Activated B cell treated with CpG ODN at 0.5 μM for 24 hours (primary cell): ENCODE results near the gene MED29. TPM values are rescaled to one million over a fixed set of nuclear protein-coding genes. Genes with fewer than 3 reads are reported as not detected.

ENCODE experiments used
- ATAC-seq: fragments of 200-7000 bp; cut with Tn5 transposase; one replicate; pipeline ENCODE4 v1.10.0; 2021; ENCODE audit warnings: low read depth, mild to moderate bottlenecking, moderate library complexity
- CTCF ChIA-PET: fragments of 350-600 bp; sonication (Branson Sonifier 250); formaldehyde crosslinking; loops from one replicate; lab custom pipeline; 2021; ENCODE audit warnings: antibody characterized with exemption; lab: Charles Lee
- POLR2A ChIA-PET: fragments of 350-600 bp; sonication (Branson Sonifier 250); formaldehyde crosslinking; loops from one replicate; lab custom pipeline; 2021; ENCODE audit warnings: antibody characterized with exemption; lab: Charles Lee
- DNase-seq: peaks from one replicate; pipeline ENCODE4 v3.0.0; 2022
- H3K27ac Mint-ChIP-seq: one replicate; pipeline ENCODE4 v1.8.0; 2020; ENCODE audit warnings: mixed read lengths
- H3K27me3 Mint-ChIP-seq: one replicate; pipeline ENCODE4 v1.8.0; 2021; ENCODE audit warnings: mixed read lengths
- H3K36me3 Mint-ChIP-seq: one replicate; pipeline ENCODE4 v1.8.0; 2021; ENCODE audit warnings: low read depth, mixed read lengths
- H3K4me1 Mint-ChIP-seq: one replicate; pipeline ENCODE4 v1.8.0; 2021; ENCODE audit warnings: mixed read lengths
- H3K4me3 Mint-ChIP-seq: one replicate; pipeline ENCODE4 v1.8.0; 2020; ENCODE audit warnings: mild to moderate bottlenecking, mixed read lengths
- H3K9me3 Mint-ChIP-seq: one replicate; pipeline ENCODE4 v1.8.0; 2020; ENCODE audit warnings: mixed read lengths
- intact Hi-C: fragments of 100-400 bp; cut with micrococcal nuclease; formaldehyde crosslinking; loops from one replicate; pipeline ENCODE4 v1.15.1; 2024
- total RNA-seq: library from RNA; stranded (reverse); gene quantifications from 2 replicates; pipeline ENCODE4 v1.2.3, GENCODE V29; 2022
- TF ChIP-seq, protein P1 (sequence below): fragments of 200-600 bp; IDR thresholded peaks from one replicate; pipeline ENCODE4 v1.8.0; 2022; ENCODE audit warnings: antibody characterized with exemption, mild to moderate bottlenecking

The MED29 gene
- total RNA-seq, 1 donor from 2014 or later: 39.0 TPM

DNA sequence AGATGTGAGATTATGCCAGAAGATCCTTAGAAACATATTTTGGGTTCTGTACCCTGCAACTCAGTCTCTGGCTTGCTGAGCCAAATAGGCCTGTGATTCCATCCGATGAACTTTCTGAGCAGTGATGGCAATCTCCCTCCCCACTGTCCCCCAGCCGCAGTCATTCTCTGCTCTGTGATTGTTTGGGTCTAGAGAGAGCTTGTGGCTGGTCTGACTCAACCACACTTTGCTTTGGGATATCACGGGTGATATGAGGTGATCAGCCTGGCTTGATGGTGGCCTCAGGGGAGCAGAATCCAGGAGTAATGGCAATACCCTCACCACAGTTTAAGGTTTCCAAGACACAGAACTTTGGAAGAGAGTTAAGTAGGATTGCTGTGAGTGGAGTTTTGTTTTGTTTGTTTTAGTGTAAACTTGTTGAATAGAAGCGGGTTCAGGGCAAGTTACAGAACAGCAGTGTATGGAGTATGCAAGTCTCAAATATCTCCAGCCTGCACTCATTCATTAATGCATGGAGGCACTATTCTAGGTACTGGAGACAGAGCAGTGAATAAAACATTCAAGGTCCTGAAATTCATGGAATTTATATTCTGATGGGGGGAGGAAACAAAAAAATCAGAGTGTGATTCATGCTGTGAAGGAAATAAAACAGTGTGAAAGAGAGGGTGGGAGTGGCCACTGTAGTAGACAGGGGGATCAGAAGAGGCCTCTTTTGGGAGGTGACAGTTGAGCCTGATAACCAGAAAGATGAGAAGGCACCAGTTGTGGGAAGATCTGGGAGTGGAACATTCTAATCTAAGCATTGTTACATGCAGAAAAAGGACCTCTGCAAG, 43.6 kb upstream of the MED29 start:
- Mint-ChIP-seq H3K27me3 (no peaks in the 10 kb centered on the region), H3K27ac (no peak overlapping the region), H3K36me3 (peaks cover 76% of the 10 kb centered on the region), H3K4me1 (peaks cover 58% of the 10 kb centered on the region), H3K9me3 (no peaks in the 10 kb centered on the region), H3K4me3 (no peak overlapping the region)
- ChIA-PET CTCF (no interaction called here), POLR2A (interaction anchor here (0.9 kb wide), 1 partner anchor 14 kb away, joined by 4 read pairs; no protein-coding TSS in a partner anchor)
- ATAC-seq (no peak), DNase-seq (no peak)
- intact Hi-C loops: no loop called here
- TF ChIP-seq, protein P1, sequence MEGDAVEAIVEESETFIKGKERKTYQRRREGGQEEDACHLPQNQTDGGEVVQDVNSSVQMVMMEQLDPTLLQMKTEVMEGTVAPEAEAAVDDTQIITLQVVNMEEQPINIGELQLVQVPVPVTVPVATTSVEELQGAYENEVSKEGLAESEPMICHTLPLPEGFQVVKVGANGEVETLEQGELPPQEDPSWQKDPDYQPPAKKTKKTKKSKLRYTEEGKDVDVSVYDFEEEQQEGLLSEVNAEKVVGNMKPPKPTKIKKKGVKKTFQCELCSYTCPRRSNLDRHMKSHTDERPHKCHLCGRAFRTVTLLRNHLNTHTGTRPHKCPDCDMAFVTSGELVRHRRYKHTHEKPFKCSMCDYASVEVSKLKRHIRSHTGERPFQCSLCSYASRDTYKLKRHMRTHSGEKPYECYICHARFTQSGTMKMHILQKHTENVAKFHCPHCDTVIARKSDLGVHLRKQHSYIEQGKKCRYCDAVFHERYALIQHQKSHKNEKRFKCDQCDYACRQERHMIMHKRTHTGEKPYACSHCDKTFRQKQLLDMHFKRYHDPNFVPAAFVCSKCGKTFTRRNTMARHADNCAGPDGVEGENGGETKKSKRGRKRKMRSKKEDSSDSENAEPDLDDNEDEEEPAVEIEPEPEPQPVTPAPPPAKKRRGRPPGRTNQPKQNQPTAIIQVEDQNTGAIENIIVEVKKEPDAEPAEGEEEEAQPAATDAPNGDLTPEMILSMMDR: no peak

DNA sequence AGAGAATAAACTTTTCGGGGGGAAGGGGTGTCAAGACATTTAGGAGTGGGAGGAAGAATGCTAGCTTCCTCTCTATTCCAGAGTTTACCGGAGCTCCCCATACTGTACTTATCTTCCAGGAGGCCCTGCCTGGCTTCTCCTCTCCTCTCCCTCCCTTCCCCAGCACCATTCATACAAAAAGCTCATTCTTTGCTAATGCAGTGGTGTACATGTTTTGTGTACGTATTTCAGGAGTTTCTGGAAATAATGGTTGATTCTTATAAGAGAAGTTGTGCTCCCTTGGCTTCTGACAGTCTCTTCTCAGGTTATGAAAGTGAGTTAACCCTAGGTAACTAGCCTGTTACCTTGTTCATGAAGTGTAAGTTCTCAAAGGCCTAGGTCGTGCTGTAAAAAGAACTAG, 41.9 kb upstream of the MED29 start:
- Mint-ChIP-seq H3K4me1 (peaks cover 43% of the 10 kb centered on the region), H3K9me3 (no peaks in the 10 kb centered on the region), H3K4me3 (no peak overlapping the region), H3K27me3 (no peaks in the 10 kb centered on the region), H3K36me3 (peaks cover 76% of the 10 kb centered on the region), H3K27ac (peak overlapping the region; percentile 27)
- intact Hi-C loops: no loop called here
- CTCF ChIA-PET: no interaction called here
- no peak for DNase-seq
- POLR2A ChIA-PET: interaction anchor here (1.2 kb wide), 1 partner anchor 62 kb away, joined by 4 read pairs; no protein-coding TSS in a partner anchor
- TF ChIP-seq, protein P1: no peak
- ATAC-seq: no peak

DNA sequence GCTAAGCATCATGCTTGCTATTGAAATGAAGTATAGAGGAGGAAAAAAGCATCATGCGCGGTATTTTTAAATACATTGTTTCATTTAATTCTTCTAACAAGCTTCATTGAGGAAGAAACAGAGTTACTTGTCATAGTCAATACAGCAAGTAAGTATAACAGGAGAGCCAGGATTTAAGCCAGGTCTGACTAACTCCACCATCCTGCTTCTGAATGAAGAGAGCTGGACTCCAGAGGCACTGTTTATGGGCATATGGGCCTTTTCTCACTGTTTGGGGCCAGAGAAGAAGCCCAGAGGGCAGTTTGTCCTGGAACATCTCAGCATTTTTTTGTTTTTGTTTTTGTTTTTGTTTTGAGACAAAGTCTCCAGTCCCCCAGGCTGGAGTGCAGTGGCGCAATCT, 41.0 kb upstream of the MED29 start:
- TF ChIP-seq, protein P1: no peak
- Mint-ChIP-seq H3K27me3 (no peaks in the 10 kb centered on the region), H3K9me3 (no peaks in the 10 kb centered on the region), H3K4me3 (no peak overlapping the region), H3K27ac (no peak overlapping the region), H3K36me3 (peaks cover 75% of the 10 kb centered on the region), H3K4me1 (peaks cover 35% of the 10 kb centered on the region)
- intact Hi-C loops: loop anchor here (2.0 kb wide), 1 partner anchor 41 kb away; the partner anchor contains the start of genes MED29 and PAF1
- DNase-seq (no peak), ATAC-seq (no peak)
- ChIA-PET POLR2A (interaction anchor here (1.1 to 2.0 kb wide), 3 partner anchors 8 to 85 kb away, joined by 4 to 9 read pairs (median 7); partner anchors contain the start of genes MED29, PAF1, RPS16 and SAMD4B), CTCF (interaction anchor here (1.3 kb wide), 2 partner anchors 8 to 21 kb away, joined by 3 read pairs; partner anchors contain the start of gene SAMD4B)

DNA sequence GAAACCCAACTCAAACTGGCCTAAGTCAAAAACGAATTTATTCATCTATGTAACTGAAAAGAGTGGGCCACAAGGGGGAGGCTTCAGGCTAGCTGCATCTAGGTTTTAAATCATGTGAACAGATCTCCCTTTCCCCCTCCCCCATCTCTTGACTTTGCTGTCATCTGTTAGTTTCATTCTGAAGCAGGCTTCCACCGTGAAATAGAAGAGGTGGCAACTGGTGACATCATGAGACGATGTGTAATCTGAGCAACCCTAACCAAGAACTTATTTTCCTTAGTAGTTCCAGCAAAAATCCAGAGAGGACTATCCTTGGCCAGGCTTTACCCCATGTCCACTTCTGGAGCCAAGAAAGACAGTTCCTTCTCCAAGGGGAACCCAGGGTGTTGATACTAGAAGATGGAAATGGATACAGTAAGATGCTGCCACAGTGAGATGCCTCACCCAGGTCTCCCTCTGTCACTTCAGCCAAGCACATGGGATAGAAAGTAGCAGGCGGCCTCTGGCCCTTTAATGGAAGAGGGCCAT, 39.6 kb upstream of the MED29 start:
- peak; percentile 97 for ATAC-seq
- peak overlapping the region; percentile 86 for H3K27ac Mint-ChIP-seq
- no peaks in the 10 kb centered on the region for H3K9me3 Mint-ChIP-seq
- intact Hi-C loops: loop anchor here (1.0 to 2.0 kb wide), 4 partner anchors 9 to 61 kb away; partner anchors contain the start of genes MED29, PAF1, PLEKHG2 and SAMD4B
- ChIA-PET POLR2A (interaction anchor here (2.0 kb wide), 2 partner anchors 10 to 40 kb away, joined by 7 to 9 read pairs; partner anchors contain the start of genes MED29, PAF1 and SAMD4B), CTCF (interaction anchor here (1.3 kb wide), 1 partner anchor 9 kb away, joined by 3 read pairs; the partner anchor contains the start of gene SAMD4B)
- TF ChIP-seq, protein P1: no peak
- H3K27me3 Mint-ChIP-seq: no peaks in the 10 kb centered on the region
- peaks cover 25% of the 10 kb centered on the region for H3K4me1 Mint-ChIP-seq
- no peak for DNase-seq
- no peak overlapping the region for H3K4me3 Mint-ChIP-seq
- H3K36me3 Mint-ChIP-seq: peaks cover 75% of the 10 kb centered on the region
